SH-SY5Y (cell line): ENCODE results near the gene HERPUD1.

ENCODE experiments used
- GATA2 ChIP-seq: IDR thresholded peaks from 2 replicates; pipeline ENCODE4 v1.6.1; 2011; ENCODE audit warnings: mild to moderate bottlenecking, low read depth, low read length
- GATA3 ChIP-seq: IDR thresholded peaks from 2 replicates; pipeline ENCODE4 v1.6.1; 2011; ENCODE audit warnings: low read depth, mild to moderate bottlenecking, low read length, moderate library complexity

The HERPUD1 gene

GRCh38 chr16:56938664-56939513 is 6.9 kb downstream of the HERPUD1 start:
- TF ChIP-seq GATA2 (no peak), GATA3 (no peak)

- no peak for TF ChIP-seq GATA2
- no peak for TF ChIP-seq GATA3
These were observed 7.9 kb downstream of the HERPUD1 start for GRCh38 chr16:56939801-56940200.

- no peak for TF ChIP-seq GATA3
- no peak for TF ChIP-seq GATA2
These were observed 9.2 kb downstream of the HERPUD1 start for GRCh38 chr16:56941092-56941491.

- TF ChIP-seq GATA2 = no peak
- no peak for TF ChIP-seq GATA3
These were observed 10.0 kb downstream of the HERPUD1 start for GRCh38 chr16:56941856-56942331.

- TF ChIP-seq GATA2 (no peak), GATA3 (no peak)
These were observed 11.9 kb downstream of the HERPUD1 start for GRCh38 chr16:56943761-56944375.

GRCh38 chr16:56944954-56945839 is 13.3 kb downstream of the HERPUD1 start:
- TF ChIP-seq GATA2 (no peak), GATA3 (no peak)

GRCh38 chr16:56945847-56946527 is 14.0 kb downstream of the HERPUD1 start:
- TF ChIP-seq GATA3 = no peak
- TF ChIP-seq GATA2 = no peak

- no peak for TF ChIP-seq GATA2
These were observed 15.0 kb downstream of the HERPUD1 start for GRCh38 chr16:56946767-56947603.

- TF ChIP-seq GATA2 (no peak), GATA3 (no peak)
These were observed 15.7 kb downstream of the HERPUD1 start for GRCh38 chr16:56947604-56947995.

GRCh38 chr16:56948234-56948633 is 16.3 kb downstream of the HERPUD1 start:
- TF ChIP-seq GATA2 (no peak), GATA3 (no peak)

GRCh38 chr16:56950051-56950450 is 18.1 kb downstream of the HERPUD1 start:
- TF ChIP-seq GATA2 (no peak), GATA3 (no peak)

GRCh38 chr16:56950455-56950854 is 18.5 kb downstream of the HERPUD1 start:
- no peak for TF ChIP-seq GATA3
- no peak for TF ChIP-seq GATA2
